Hepatocyte (in vitro differentiated cells): ENCODE data around the gene PROSER1. TPM values are rescaled to one million over a fixed set of nuclear protein-coding genes. Genes with fewer than 3 reads are reported as not detected.

Experiments
- DNase-seq: peaks from one replicate; pipeline ENCODE4 v3.0.0-alpha.2; 2016; ENCODE audit warnings: low spot score
- H2AFZ ChIP-seq: fragments of 200-600 bp; sonication (generic); 2 replicates; pipeline ENCODE4 v1.6.0; 2016; ENCODE audit warnings: antibody characterized with exemption, mild to moderate bottlenecking
- H3K27ac ChIP-seq: fragments of 200-600 bp; sonication (generic); 2 replicates; pipeline ENCODE4 v1.5.1; 2016; ENCODE audit warnings: mild to moderate bottlenecking
- H3K27me3 ChIP-seq: fragments of 200-600 bp; sonication (generic); 2 replicates; pipeline ENCODE4 v1.6.1; 2016
- H3K36me3 ChIP-seq: fragments of 200-600 bp; sonication (generic); replicated peaks from 2 replicates; pipeline ENCODE4 v1.5.1; 2016; ENCODE audit warnings: low read depth; ENCODE audit not compliant: insufficient read depth
- H3K4me1 ChIP-seq: fragments of 200-600 bp; sonication (generic); 2 replicates; pipeline ENCODE4 v1.5.1; 2016; ENCODE audit warnings: mild to moderate bottlenecking, moderate library complexity; ENCODE audit not compliant: insufficient read depth
- H3K4me2 ChIP-seq: fragments of 200-600 bp; sonication (generic); 2 replicates; pipeline ENCODE4 v1.6.0; 2016
- H3K4me3 ChIP-seq: fragments of 200-600 bp; sonication (generic); 2 replicates; pipeline ENCODE4 v1.5.1; 2016; ENCODE audit warnings: mild to moderate bottlenecking
- H3K79me2 ChIP-seq: fragments of 200-600 bp; sonication (generic); 2 replicates; pipeline ENCODE4 v1.6.0; 2017; ENCODE audit warnings: mild to moderate bottlenecking
- H3K9me2 ChIP-seq: fragments of 200-600 bp; sonication (generic); replicated peaks from 2 replicates; pipeline ENCODE4 v1.6.0; 2017; ENCODE audit warnings: mild to moderate bottlenecking; ENCODE audit not compliant: insufficient read depth
- H3K9me3 ChIP-seq: fragments of 200-600 bp; sonication (generic); 2 replicates; pipeline ENCODE4 v1.5.1; 2016; ENCODE audit warnings: low read depth, mild to moderate bottlenecking
- H4K20me1 ChIP-seq: fragments of 200-600 bp; sonication (generic); 2 replicates; pipeline ENCODE4 v1.6.0; 2016; ENCODE audit warnings: mild to moderate bottlenecking; ENCODE audit not compliant: insufficient read depth, poor library complexity, severe bottlenecking
- EZH2 ChIP-seq: fragments of 200-600 bp; sonication (generic); IDR thresholded peaks from 2 replicates; pipeline ENCODE4 v1.6.1; 2016; ENCODE audit warnings: antibody characterized with exemption, mild to moderate bottlenecking, borderline replicate concordance
- EZH2phosphoT487 ChIP-seq: fragments of 200-600 bp; sonication (generic); IDR thresholded peaks from one replicate; pipeline ENCODE4 v1.6.1; 2018; ENCODE audit warnings: antibody characterized with exemption, mild to moderate bottlenecking, low read depth, moderate library complexity; ENCODE audit not compliant: unreplicated experiment, severe bottlenecking
- WGBS: methylation state at CpG from one replicate; pipeline ENCODE4 v1.1.6; 2016; ENCODE audit warnings: low lambda C conversion rate; ENCODE audit errors: missing lambda C conversion rate; 5-methylcytosine and 5-hydroxymethylcytosine counted together
- polyA plus RNA-seq: library from polyadenylated mRNA; unstranded; fragments of >200 nt; fragmentation: Nextera tagmentation; extraction: Ambion mirVana; gene quantifications from 2 replicates; pipeline ENCODE4 v1.2.1, GENCODE V29; 2016
- total RNA-seq: library from RNA; depleted of rRNA; stranded (reverse); fragments of >200 nt; gene quantifications from 2 replicates; pipeline ENCODE4 v1.2.3, GENCODE V29; 2014
- TF ChIP-seq, protein P1 (sequence below): fragments of 200-600 bp; sonication (generic); IDR thresholded peaks from 2 replicates; pipeline ENCODE4 v1.5.1; 2016; ENCODE audit warnings: antibody characterized with exemption, mild to moderate bottlenecking; ENCODE audit not compliant: poor library complexity

The PROSER1 gene
- total and polyA plus RNA-seq, 2 experiments from 2014 or later = 11.8 to 22.8 TPM

DNA sequence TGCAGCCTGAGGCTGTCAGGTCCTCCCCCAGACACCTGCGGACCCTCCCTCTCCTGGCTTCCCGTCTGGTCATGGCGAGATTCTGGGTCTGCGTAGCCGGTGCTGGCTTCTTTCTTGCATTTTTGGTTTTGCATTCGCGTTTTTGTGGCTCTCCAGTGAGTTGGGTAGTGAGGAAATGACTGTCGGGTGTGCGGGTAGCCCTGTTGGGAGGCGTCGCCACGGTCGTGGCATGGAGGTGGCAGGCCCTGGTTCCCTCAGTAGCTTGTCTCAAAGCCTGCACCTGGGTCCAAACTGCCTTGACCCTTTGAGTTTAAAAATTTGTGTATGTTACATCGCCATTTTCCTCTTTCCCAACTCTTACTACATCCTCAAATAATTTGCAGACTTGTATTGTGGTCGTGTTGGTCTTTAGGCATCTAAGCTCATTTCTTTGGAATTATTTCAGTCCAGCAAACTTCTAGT is 711 bp upstream of the PROSER1 start:
- H3K27me3 ChIP-seq = no peaks in the 10 kb centered on the region
- H3K36me3 ChIP-seq = no peaks in the 10 kb centered on the region
- H3K9me3 ChIP-seq = no peaks in the 10 kb centered on the region
- H3K4me1 ChIP-seq = peaks cover 13% of the 10 kb centered on the region
- peaks cover 24% of the 10 kb centered on the region for H4K20me1 ChIP-seq
- H3K79me2 ChIP-seq = peaks cover 64% of the 10 kb centered on the region
- peak overlapping the region; percentile 49 for H2AFZ ChIP-seq
- no peak for DNase-seq
- WGBS = 2% methylated on average over 15 of the region's 15 CpGs
- TF ChIP-seq EZH2phosphoT487 = no peak
- TF ChIP-seq, protein P1, sequence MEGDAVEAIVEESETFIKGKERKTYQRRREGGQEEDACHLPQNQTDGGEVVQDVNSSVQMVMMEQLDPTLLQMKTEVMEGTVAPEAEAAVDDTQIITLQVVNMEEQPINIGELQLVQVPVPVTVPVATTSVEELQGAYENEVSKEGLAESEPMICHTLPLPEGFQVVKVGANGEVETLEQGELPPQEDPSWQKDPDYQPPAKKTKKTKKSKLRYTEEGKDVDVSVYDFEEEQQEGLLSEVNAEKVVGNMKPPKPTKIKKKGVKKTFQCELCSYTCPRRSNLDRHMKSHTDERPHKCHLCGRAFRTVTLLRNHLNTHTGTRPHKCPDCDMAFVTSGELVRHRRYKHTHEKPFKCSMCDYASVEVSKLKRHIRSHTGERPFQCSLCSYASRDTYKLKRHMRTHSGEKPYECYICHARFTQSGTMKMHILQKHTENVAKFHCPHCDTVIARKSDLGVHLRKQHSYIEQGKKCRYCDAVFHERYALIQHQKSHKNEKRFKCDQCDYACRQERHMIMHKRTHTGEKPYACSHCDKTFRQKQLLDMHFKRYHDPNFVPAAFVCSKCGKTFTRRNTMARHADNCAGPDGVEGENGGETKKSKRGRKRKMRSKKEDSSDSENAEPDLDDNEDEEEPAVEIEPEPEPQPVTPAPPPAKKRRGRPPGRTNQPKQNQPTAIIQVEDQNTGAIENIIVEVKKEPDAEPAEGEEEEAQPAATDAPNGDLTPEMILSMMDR = no peak
- peak overlapping the region; percentile 56 for H3K4me3 ChIP-seq
- peak overlapping the region; percentile 65 for H3K4me2 ChIP-seq
- no peaks in the 10 kb centered on the region for H3K9me2 ChIP-seq
- peak overlapping the region; percentile 82 for H3K27ac ChIP-seq

DNA sequence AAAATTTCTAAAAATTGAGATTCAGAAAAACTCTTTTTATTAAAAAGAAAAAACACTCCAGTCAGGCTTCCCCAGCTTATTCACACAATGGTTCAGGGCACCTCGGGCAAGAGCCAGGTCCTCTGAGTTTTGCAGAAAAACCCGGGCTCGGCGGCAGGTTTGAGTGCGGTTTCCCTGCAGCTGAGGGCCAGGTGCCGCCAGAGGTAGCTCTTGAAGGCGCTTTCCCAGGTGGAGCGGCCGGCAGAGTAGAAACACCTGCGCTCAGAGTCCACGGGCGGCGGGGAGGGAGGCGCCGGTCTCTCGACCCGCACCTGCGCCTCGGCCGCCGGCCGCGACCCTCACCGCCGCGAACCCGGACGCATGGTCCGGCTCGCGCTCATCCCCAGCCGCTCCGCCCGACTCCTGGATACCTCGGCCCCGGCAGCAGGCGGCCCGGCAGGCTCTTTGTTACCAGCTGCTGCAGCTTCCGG is 444 bp downstream of the PROSER1 start:
- H4K20me1 ChIP-seq = peaks cover 24% of the 10 kb centered on the region
- peaks cover 76% of the 10 kb centered on the region for H3K79me2 ChIP-seq
- WGBS = under 1% methylated on average over 39 of the region's 39 CpGs
- H3K36me3 ChIP-seq = no peaks in the 10 kb centered on the region
- TF ChIP-seq, protein P1 = no peak
- TF ChIP-seq EZH2 (no peak), EZH2phosphoT487 (no peak)
- peak overlapping the region; percentile 56 for H2AFZ ChIP-seq
- DNase-seq = no peak
- H3K4me2 ChIP-seq = peak overlapping the region; percentile 84
- peaks cover 13% of the 10 kb centered on the region for H3K4me1 ChIP-seq
- no peaks in the 10 kb centered on the region for H3K9me3 ChIP-seq
- H3K27me3 ChIP-seq = no peaks in the 10 kb centered on the region
- H3K27ac ChIP-seq = peak overlapping the region; percentile 82
- H3K9me2 ChIP-seq = no peaks in the 10 kb centered on the region
- peak overlapping the region; percentile 96 for H3K4me3 ChIP-seq

DNA sequence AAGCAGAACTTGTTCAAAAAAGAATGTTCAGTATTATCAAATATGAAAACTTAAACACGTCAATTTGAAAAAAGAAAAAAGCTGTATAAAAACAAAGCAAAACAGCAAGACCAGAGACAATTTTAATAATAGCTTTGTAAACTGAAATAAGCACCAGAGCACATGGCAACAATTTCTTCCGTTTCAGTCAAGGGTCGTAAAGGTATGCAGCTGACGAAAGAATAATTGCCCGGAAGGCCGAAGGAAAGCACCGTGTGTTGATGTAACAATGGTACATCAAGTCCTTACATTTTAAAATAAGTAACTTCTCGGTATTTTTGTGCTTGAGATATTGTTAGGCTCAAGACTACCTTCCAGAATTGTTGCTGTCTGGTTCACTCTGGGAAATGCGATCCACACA is 1.7 kb downstream of the PROSER1 start:
- Histone ChIP-seq H2AFZ (peak overlapping the region; percentile 2), H3K4me2 (peak overlapping the region; percentile 84), H3K4me1 (peaks cover 13% of the 10 kb centered on the region), H3K4me3 (peak overlapping the region; percentile 96), H3K27me3 (no peaks in the 10 kb centered on the region), H3K9me2 (no peaks in the 10 kb centered on the region), H3K27ac (peak overlapping the region; percentile 82), H4K20me1 (peaks cover 24% of the 10 kb centered on the region), H3K9me3 (no peaks in the 10 kb centered on the region), H3K36me3 (no peaks in the 10 kb centered on the region), H3K79me2 (peaks cover 85% of the 10 kb centered on the region)
- TF ChIP-seq EZH2 (no peak), EZH2phosphoT487 (no peak)
- TF ChIP-seq, protein P1 = no peak
- 2% methylated on average over 9 of the region's 9 CpGs for WGBS
- DNase-seq = peak; percentile 28
